C4-2B (cell line): ENCODE data around the gene TMEM121.

ENCODE experiments used
- ZFX ChIP-seq: fragments of 450-650 bp; IDR thresholded peaks from 2 replicates; pipeline ENCODE4 v1.6.1; 2017
- TF ChIP-seq, protein P1 (sequence below): fragments of 450-650 bp; conservative IDR thresholded peaks from 2 replicates; pipeline ENCODE4 v1.5.1; 2017; ENCODE audit warnings: mild to moderate bottlenecking

DNA sequence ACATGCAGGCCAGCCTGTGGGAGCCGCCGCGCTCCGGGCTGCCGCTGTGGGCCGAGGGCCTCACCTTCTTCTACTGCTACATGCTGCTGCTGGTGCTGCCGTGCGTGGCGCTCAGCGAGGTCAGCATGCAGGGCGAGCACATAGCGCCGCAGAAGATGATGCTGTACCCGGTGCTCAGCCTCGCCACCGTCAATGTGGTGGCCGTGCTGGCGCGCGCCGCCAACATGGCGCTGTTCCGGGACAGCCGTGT lies 2.9 kb downstream of the TMEM121 start:
- TF ChIP-seq, protein P1, sequence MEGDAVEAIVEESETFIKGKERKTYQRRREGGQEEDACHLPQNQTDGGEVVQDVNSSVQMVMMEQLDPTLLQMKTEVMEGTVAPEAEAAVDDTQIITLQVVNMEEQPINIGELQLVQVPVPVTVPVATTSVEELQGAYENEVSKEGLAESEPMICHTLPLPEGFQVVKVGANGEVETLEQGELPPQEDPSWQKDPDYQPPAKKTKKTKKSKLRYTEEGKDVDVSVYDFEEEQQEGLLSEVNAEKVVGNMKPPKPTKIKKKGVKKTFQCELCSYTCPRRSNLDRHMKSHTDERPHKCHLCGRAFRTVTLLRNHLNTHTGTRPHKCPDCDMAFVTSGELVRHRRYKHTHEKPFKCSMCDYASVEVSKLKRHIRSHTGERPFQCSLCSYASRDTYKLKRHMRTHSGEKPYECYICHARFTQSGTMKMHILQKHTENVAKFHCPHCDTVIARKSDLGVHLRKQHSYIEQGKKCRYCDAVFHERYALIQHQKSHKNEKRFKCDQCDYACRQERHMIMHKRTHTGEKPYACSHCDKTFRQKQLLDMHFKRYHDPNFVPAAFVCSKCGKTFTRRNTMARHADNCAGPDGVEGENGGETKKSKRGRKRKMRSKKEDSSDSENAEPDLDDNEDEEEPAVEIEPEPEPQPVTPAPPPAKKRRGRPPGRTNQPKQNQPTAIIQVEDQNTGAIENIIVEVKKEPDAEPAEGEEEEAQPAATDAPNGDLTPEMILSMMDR, result no peak
- no peak for TF ChIP-seq ZFX
